Measurements from ENCODE around the gene FKBP1B. TPM values are rescaled to one million over a fixed set of nuclear protein-coding genes. Genes with fewer than 3 reads are reported as not detected.
A peak's percentile ranks its signal among the peaks of the same experiment; 100 is the strongest.

FKBP1B gene
- total RNA-seq, 1 experiment from 2014 or later: 0.71 TPM

- no peaks in the 10 kb centered on the region for H3K9me2 ChIP-seq (replicated peaks; ENCODE audit: insufficient read depth, low read length)
- H3K4me1 ChIP-seq (ENCODE audit: low read length): peaks cover 32% of the 10 kb centered on the region
- peak overlapping the region; percentile 25 for H2AFZ ChIP-seq (ENCODE audit: low read length)
- peaks cover 31% of the 10 kb centered on the region for H3K79me2 ChIP-seq (ENCODE audit: low read length)
- H3K4me2 ChIP-seq (ENCODE audit: low read depth, low read length, poor library complexity, severe bottlenecking): peak overlapping the region; percentile 99
- H3K36me3 ChIP-seq (ENCODE audit: insufficient read depth, low read length): no peaks in the 10 kb centered on the region
- H4K20me1 ChIP-seq (ENCODE audit: insufficient read depth, low read depth, low read length): no peaks in the 10 kb centered on the region
- no peak overlapping the region for H3K27ac ChIP-seq (ENCODE audit: low read length)
- no peaks in the 10 kb centered on the region for H3K27me3 ChIP-seq (ENCODE audit: low read length)
- H3K4me3 ChIP-seq (ENCODE audit: low read length): peak overlapping the region; percentile 61
- no peaks in the 10 kb centered on the region for H3K9me3 ChIP-seq (ENCODE audit: low read length)
- peak overlapping the region; percentile 59 for H3K9ac ChIP-seq (ENCODE audit: low read length)
- peak; percentile 80 for DNase-seq
Observed at GRCh38 chr2:24048769-24049484, 614 bp upstream of the FKBP1B start.

- no peaks in the 10 kb centered on the region for H3K9me2 ChIP-seq (replicated peaks; ENCODE audit: insufficient read depth, low read length)
- no peaks in the 10 kb centered on the region for H3K27me3 ChIP-seq (ENCODE audit: low read length)
- H3K4me3 ChIP-seq (ENCODE audit: low read length): peak overlapping the region; percentile 61; the same call in 1 of the 2 replicates
- peaks cover 18% of the 10 kb centered on the region for H3K79me2 ChIP-seq (ENCODE audit: low read length)
- DNase-seq: no peak
- no peaks in the 10 kb centered on the region for H3K9me3 ChIP-seq (ENCODE audit: low read length)
- no peaks in the 10 kb centered on the region for H4K20me1 ChIP-seq (ENCODE audit: insufficient read depth, low read depth, low read length)
- H2AFZ ChIP-seq (ENCODE audit: low read length): peak overlapping the region; percentile 25; the same call in 1 of the 2 replicates
- no peaks in the 10 kb centered on the region for H3K36me3 ChIP-seq (ENCODE audit: insufficient read depth, low read length)
- no peak overlapping the region for H3K27ac ChIP-seq (ENCODE audit: low read length)
- peaks cover 32% of the 10 kb centered on the region for H3K4me1 ChIP-seq (ENCODE audit: low read length)
- peak overlapping the region; percentile 99 for H3K4me2 ChIP-seq (ENCODE audit: low read depth, low read length, poor library complexity, severe bottlenecking)
- H3K9ac ChIP-seq (ENCODE audit: low read length): no peak overlapping the region
Observed at GRCh38 chr2:24050041-24050979, 769 bp downstream of the FKBP1B start.

- H3K9me2 ChIP-seq (replicated peaks; ENCODE audit: insufficient read depth, low read length): no peaks in the 10 kb centered on the region
- no peak overlapping the region for H2AFZ ChIP-seq (ENCODE audit: low read length)
- no peak overlapping the region for H3K4me2 ChIP-seq (ENCODE audit: low read depth, low read length, poor library complexity, severe bottlenecking)
- H3K4me1 ChIP-seq (ENCODE audit: low read length): peaks cover 25% of the 10 kb centered on the region
- DNase-seq: no peak
- no peak overlapping the region for H3K4me3 ChIP-seq (ENCODE audit: low read length)
- no peaks in the 10 kb centered on the region for H3K27me3 ChIP-seq (ENCODE audit: low read length)
- no peaks in the 10 kb centered on the region for H3K36me3 ChIP-seq (ENCODE audit: insufficient read depth, low read length)
- H4K20me1 ChIP-seq (ENCODE audit: insufficient read depth, low read depth, low read length): no peaks in the 10 kb centered on the region
- no peak overlapping the region for H3K9ac ChIP-seq (ENCODE audit: low read length)
- no peak overlapping the region for H3K27ac ChIP-seq (ENCODE audit: low read length)
- H3K79me2 ChIP-seq (ENCODE audit: low read length): peaks cover 4% of the 10 kb centered on the region
- H3K9me3 ChIP-seq (ENCODE audit: low read length): no peaks in the 10 kb centered on the region
Observed at GRCh38 chr2:24051833-24052232, 2.3 kb downstream of the FKBP1B start.

- no peak for DNase-seq
- H3K4me2 ChIP-seq (ENCODE audit: low read depth, low read length, poor library complexity, severe bottlenecking): no peak overlapping the region
- H4K20me1 ChIP-seq (ENCODE audit: insufficient read depth, low read depth, low read length): no peaks in the 10 kb centered on the region
- H3K9me3 ChIP-seq (ENCODE audit: low read length): no peaks in the 10 kb centered on the region
- H2AFZ ChIP-seq (ENCODE audit: low read length): no peak overlapping the region
- no peaks in the 10 kb centered on the region for H3K79me2 ChIP-seq (ENCODE audit: low read length)
- H3K9me2 ChIP-seq (replicated peaks; ENCODE audit: insufficient read depth, low read length): no peaks in the 10 kb centered on the region
- H3K9ac ChIP-seq (ENCODE audit: low read length): no peak overlapping the region
- no peaks in the 10 kb centered on the region for H3K27me3 ChIP-seq (ENCODE audit: low read length)
- H3K4me3 ChIP-seq (ENCODE audit: low read length): no peak overlapping the region
- peaks cover 19% of the 10 kb centered on the region for H3K4me1 ChIP-seq (ENCODE audit: low read length)
- H3K36me3 ChIP-seq (ENCODE audit: insufficient read depth, low read length): no peaks in the 10 kb centered on the region
- H3K27ac ChIP-seq (ENCODE audit: low read length): no peak overlapping the region
Observed at GRCh38 chr2:24052951-24053350, 3.4 kb downstream of the FKBP1B start.

- Histone ChIP-seq H3K27ac (ENCODE audit: low read length) (no peak overlapping the region), H3K9me3 (ENCODE audit: low read length) (no peaks in the 10 kb centered on the region), H3K9me2 (replicated peaks; ENCODE audit: insufficient read depth, low read length) (no peaks in the 10 kb centered on the region), H4K20me1 (ENCODE audit: insufficient read depth, low read depth, low read length) (no peaks in the 10 kb centered on the region), H3K4me3 (ENCODE audit: low read length) (no peak overlapping the region), H3K36me3 (ENCODE audit: insufficient read depth, low read length) (no peaks in the 10 kb centered on the region), H3K4me2 (ENCODE audit: low read depth, low read length, poor library complexity, severe bottlenecking) (no peak overlapping the region), H3K79me2 (ENCODE audit: low read length) (no peaks in the 10 kb centered on the region), H3K27me3 (ENCODE audit: low read length) (no peaks in the 10 kb centered on the region), H3K9ac (ENCODE audit: low read length) (no peak overlapping the region), H3K4me1 (ENCODE audit: low read length) (peaks cover 13% of the 10 kb centered on the region), H2AFZ (ENCODE audit: low read length) (no peak overlapping the region)
- DNase-seq: no peak
Observed at GRCh38 chr2:24054366-24055010, 4.9 kb downstream of the FKBP1B start.

- DNase-seq: no peak
- Histone ChIP-seq H3K4me2 (ENCODE audit: low read depth, low read length, poor library complexity, severe bottlenecking) (no peak overlapping the region), H3K36me3 (ENCODE audit: insufficient read depth, low read length) (no peaks in the 10 kb centered on the region), H3K9me2 (replicated peaks; ENCODE audit: insufficient read depth, low read length) (no peaks in the 10 kb centered on the region), H2AFZ (ENCODE audit: low read length) (no peak overlapping the region), H3K4me1 (ENCODE audit: low read length) (peaks cover 10% of the 10 kb centered on the region), H3K9me3 (ENCODE audit: low read length) (no peaks in the 10 kb centered on the region), H4K20me1 (ENCODE audit: insufficient read depth, low read depth, low read length) (no peaks in the 10 kb centered on the region), H3K4me3 (ENCODE audit: low read length) (no peak overlapping the region), H3K27ac (ENCODE audit: low read length) (no peak overlapping the region), H3K27me3 (ENCODE audit: low read length) (no peaks in the 10 kb centered on the region), H3K79me2 (ENCODE audit: low read length) (no peaks in the 10 kb centered on the region), H3K9ac (ENCODE audit: low read length) (no peak overlapping the region)
Observed at GRCh38 chr2:24055750-24056149, 6.2 kb downstream of the FKBP1B start.

GRCh38 chr2:24058564-24059271 is 9.2 kb downstream of the FKBP1B start:
- Histone ChIP-seq H4K20me1 (ENCODE audit: insufficient read depth, low read depth, low read length) (no peaks in the 10 kb centered on the region), H3K4me1 (ENCODE audit: low read length) (peaks cover 10% of the 10 kb centered on the region), H3K27ac (ENCODE audit: low read length) (peak overlapping the region; percentile 22; the same call in 1 of the 2 replicates), H3K4me3 (ENCODE audit: low read length) (no peak overlapping the region), H3K9me3 (ENCODE audit: low read length) (no peaks in the 10 kb centered on the region), H3K79me2 (ENCODE audit: low read length) (no peaks in the 10 kb centered on the region), H2AFZ (ENCODE audit: low read length) (peak overlapping the region; percentile 97), H3K27me3 (ENCODE audit: low read length) (no peaks in the 10 kb centered on the region), H3K4me2 (ENCODE audit: low read depth, low read length, poor library complexity, severe bottlenecking) (no peak overlapping the region), H3K9me2 (replicated peaks; ENCODE audit: insufficient read depth, low read length) (no peaks in the 10 kb centered on the region), H3K36me3 (ENCODE audit: insufficient read depth, low read length) (no peaks in the 10 kb centered on the region), H3K9ac (ENCODE audit: low read length) (peak overlapping the region; percentile 28; the same call in 1 of the 2 replicates)
- peak; percentile 54 for DNase-seq

Measured in Karpas-422 (cell line).